Activated T-helper 1 cell treated with anti-CD3 and anti-CD28 coated beads, Interleukin-2, amount 50 U/mL, for 16 hours (primary cell): ENCODE data around the gene NPHS1.

Experiments
- DNase-seq, 2 donors: peaks; one replicate each; pipeline ENCODE4 v3.0.0-alpha.2; 2020; ENCODE audit warnings: low read depth in 1 of 2, low spot score in 1 of 2

NPHS1 gene

GRCh38 chr19:35789195-35789977 lies 62.9 kb downstream of the NPHS1 start:
- DNase-seq, result no peak

GRCh38 chr19:35788205-35788960 lies 63.9 kb downstream of the NPHS1 start:
- DNase-seq, result no peak

- DNase-seq, result no peak
These were observed 65.0 kb downstream of the NPHS1 start for GRCh38 chr19:35787227-35787799.

- DNase-seq, result no peak
These were observed 65.8 kb downstream of the NPHS1 start for GRCh38 chr19:35786299-35787160.

- no peak for DNase-seq
These were observed 67.0 kb downstream of the NPHS1 start for GRCh38 chr19:35785339-35785627.

- no peak for DNase-seq
These were observed 67.6 kb downstream of the NPHS1 start for GRCh38 chr19:35784503-35785338.

- no peak for DNase-seq
These were observed 68.6 kb downstream of the NPHS1 start for GRCh38 chr19:35783469-35784434.

- DNase-seq, result no peak
These were observed 69.7 kb downstream of the NPHS1 start for GRCh38 chr19:35782589-35782988.

- DNase-seq, result no peak
These were observed 70.7 kb downstream of the NPHS1 start for GRCh38 chr19:35781650-35782049.

GRCh38 chr19:35780717-35781116 lies 71.6 kb downstream of the NPHS1 start:
- DNase-seq, result no peak

GRCh38 chr19:35780058-35780457 lies 72.2 kb downstream of the NPHS1 start:
- DNase-seq, result no peak

GRCh38 chr19:35779033-35779432 lies 73.3 kb downstream of the NPHS1 start:
- DNase-seq, result no peak

GRCh38 chr19:35777961-35778360 lies 74.3 kb downstream of the NPHS1 start:
- DNase-seq, result no peak

- DNase-seq, result no peak
These were observed 75.0 kb downstream of the NPHS1 start for GRCh38 chr19:35777086-35777841.

- DNase-seq, result no peak
These were observed 76.1 kb downstream of the NPHS1 start for GRCh38 chr19:35776102-35776788.
